K562 (cell line): Measurements from ENCODE around the gene GATC. TPM values are rescaled to one million over a fixed set of nuclear protein-coding genes. Genes with fewer than 3 reads are reported as not detected.

ENCODE experiments used
- ATAC-seq: fragments of 200-7000 bp; cut with Tn5 transposase; 3 replicates; pipeline ENCODE4 v1.9.1; 2020; ENCODE audit warnings: moderate library complexity
- BruUV-seq: library from RNA; stranded (reverse); fragments of 400-500 nt; replicated peaks from 2 replicates; lab custom pipeline; 2021; lab: Mats Ljungman, UMichigan
- CTCF ChIA-PET: fragments of 300-600 bp; formaldehyde crosslinking; extraction: SDS; loops from one replicate; lab custom pipeline; 2021; ENCODE audit warnings: low intra/inter-chr PET ratio; lab: Yijun Ruan, JAX
- POLR2A ChIA-PET: fragments of 300-600, 350-650 bp; sonication (Branson Sonifier 250); formaldehyde crosslinking; extraction: SDS; loops from one replicate; lab custom pipeline; 2021; ENCODE audit warnings: antibody characterized with exemption, inconsistent platforms; lab: Yijun Ruan, JAX
- DNase-seq, 4 experiments: peaks; one replicate each; pipeline versions ENCODE4 v3.0.0 to v3.0.0-alpha.2; 2011 to 2018; ENCODE audit warnings: low spot score in 3 of 4, mixed read lengths in 3 of 4; ENCODE audit errors: extremely low read depth in 1 of 4
- FAIRE-seq: peaks from 2 replicates; lab custom pipeline; 2011; peaks lifted over from hg19 to GRCh38; lab: Jason Lieb, UNC
- H2AFZ ChIP-seq: 2 replicates; pipeline ENCODE4 v1.6.0; 2011; ENCODE audit warnings: low read depth, low read length, control low read depth, inconsistent platforms
- H3K27ac ChIP-seq: fragments of 200-600 bp; 3 replicates; pipeline ENCODE4 v1.8.0; 2011; ENCODE audit warnings: low read depth, mild to moderate bottlenecking, control low read depth, inconsistent platforms, low read length, moderate library complexity, mixed read lengths; ENCODE audit errors: extremely low read depth
- H3K27me3 ChIP-seq, 2 experiments: fragments of 300-600 bp in 1 of 2; 2 replicates in 1 of 2; 3 replicates in 1 of 2; pipeline versions ENCODE4 v1.6.0 to v1.8.0; 2011; ENCODE audit warnings: inconsistent platforms in 2 of 2, low read length in 2 of 2, mild to moderate bottlenecking in 1 of 2, mixed read lengths in 1 of 2, moderate library complexity in 1 of 2; ENCODE audit not compliant: control insufficient read depth in 2 of 2, insufficient read depth in 2 of 2
- H3K36me3 ChIP-seq: fragments of 300-600 bp; 3 replicates; pipeline ENCODE4 v1.8.0; 2011; ENCODE audit warnings: mild to moderate bottlenecking, low read length, inconsistent platforms; ENCODE audit not compliant: control insufficient read depth, insufficient read depth
- H3K4me1 ChIP-seq, 2 experiments: fragments of 200-600 bp in 1 of 2; replicated peaks in 1 of 2; 2 replicates in 1 of 2; 3 replicates in 1 of 2; pipeline versions ENCODE4 v1.5.1 to v1.8.0; 2011; ENCODE audit warnings: inconsistent platforms in 2 of 2, low read length in 2 of 2, mild to moderate bottlenecking in 1 of 2, mixed read lengths in 1 of 2, moderate library complexity in 1 of 2; ENCODE audit not compliant: control insufficient read depth in 2 of 2, insufficient read depth in 2 of 2
- H3K4me2 ChIP-seq: 2 replicates; pipeline ENCODE4 v1.6.1; 2011; ENCODE audit warnings: low read length, control low read depth, inconsistent platforms, mixed read lengths; ENCODE audit not compliant: insufficient read depth
- H3K4me3 ChIP-seq: fragments of 200-600 bp; sonication (generic), shearing (Covaris generic); 2 replicates; pipeline ENCODE4 v1.5.1; 2016; ENCODE audit warnings: control low read depth, inconsistent platforms
- H3K79me2 ChIP-seq: fragments of 200-600 bp; 3 replicates; pipeline ENCODE4 v1.8.0; 2011; ENCODE audit warnings: low read length, inconsistent platforms; ENCODE audit not compliant: control insufficient read depth, insufficient read depth
- H3K9ac ChIP-seq, 2 experiments: 2 replicates each; pipeline versions ENCODE4 v1.6.0 to v1.6.1; 2011; ENCODE audit warnings: low read depth in 2 of 2, low read length in 2 of 2, control low read depth in 1 of 2, inconsistent platforms in 1 of 2, mild to moderate bottlenecking in 1 of 2, mixed read lengths in 1 of 2; ENCODE audit not compliant: insufficient read depth in 1 of 2
- H3K9me1 ChIP-seq: one replicate; pipeline ENCODE4 v1.6.0; 2011; ENCODE audit warnings: inconsistent platforms, mild to moderate bottlenecking, low read length, moderate library complexity; ENCODE audit not compliant: control insufficient read depth, insufficient read depth
- H3K9me3 ChIP-seq: replicated peaks from 2 replicates; pipeline ENCODE4 v1.5.1; 2011; ENCODE audit warnings: low read depth, low read length, inconsistent platforms; ENCODE audit not compliant: control insufficient read depth, insufficient read depth
- H4K20me1 ChIP-seq: replicated peaks from 2 replicates; pipeline ENCODE4 v1.6.1; 2011; ENCODE audit warnings: low read length, inconsistent platforms, mixed read lengths; ENCODE audit not compliant: control insufficient read depth, insufficient read depth
- C11orf30 ChIP-seq: fragments of 450-650 bp; IDR thresholded peaks from 2 replicates; pipeline ENCODE4 v1.6.1; 2016; ENCODE audit warnings: low read depth, mild to moderate bottlenecking
- MAFF ChIP-seq: IDR thresholded peaks from 2 replicates; pipeline ENCODE4 v1.6.1; 2012; ENCODE audit warnings: low read length, improper control_type of control experiment
- POLR2A ChIP-seq: fragments of 450-650 bp; conservative IDR thresholded peaks from 2 replicates; pipeline ENCODE4 v1.6.1; 2016
- POLR2AphosphoS2 ChIP-seq: IDR thresholded peaks from 2 replicates; pipeline ENCODE4 v1.6.1; 2012; ENCODE audit warnings: low read length, improper control_type of control experiment
- POLR2B ChIP-seq: fragments of 450-650 bp; IDR thresholded peaks from 2 replicates; pipeline ENCODE4 v1.6.1; 2018; ENCODE audit warnings: low read depth; ENCODE audit not compliant: partially characterized antibody
- POLR2G ChIP-seq: fragments of 200-400 bp; formaldehyde crosslinking; IDR thresholded peaks from 2 replicates; pipeline ENCODE4 v1.6.1; 2017; ENCODE audit warnings: low read depth, mild to moderate bottlenecking, antibody characterized with exemption, low read length, moderate library complexity
- SUPT5H ChIP-seq: fragments of 450-650 bp; IDR thresholded peaks from 2 replicates; pipeline ENCODE4 v1.6.1; 2016
- ZKSCAN8 ChIP-seq: fragments of 200-800 bp; sonication (Bioruptor generic); IDR thresholded peaks from 2 replicates; pipeline ENCODE4 v1.6.1; 2016; ENCODE audit warnings: missing genetic modification characterization, missing compliant biosample characterization
- ZNF695 ChIP-seq: fragments of 450-650 bp; formaldehyde crosslinking; IDR thresholded peaks from 2 replicates; pipeline ENCODE4 v1.4.0; 2020; ENCODE audit warnings: mild to moderate bottlenecking, moderate library complexity
- WGBS: fragments of 100-300 bp; shearing (Covaris generic); methylation state at CpG from one replicate; pipeline ENCODE4 v1.1.6; 2016; ENCODE audit warnings: low coverage, mixed read lengths; ENCODE audit not compliant: insufficient coverage; ENCODE audit errors: missing lambda C conversion rate; 5-methylcytosine and 5-hydroxymethylcytosine counted together
- in situ Hi-C: fragments of 300-500 bp; cut with MboI; formaldehyde crosslinking; loops from 4 replicates; pipeline ENCODE4 v1.15.0; 2018; ENCODE audit warnings: inconsistent platforms, mixed read lengths
- intact Hi-C: fragments of 100-400 bp; cut with micrococcal nuclease; formaldehyde crosslinking; loops from 2 replicates; pipeline ENCODE4 v1.14.2; 2022
- polyA plus RNA-seq, 8 experiments: library from polyadenylated mRNA; depleted of rRNA in 4 of 8; stranded (reverse) in 5 of 8; unstranded in 3 of 8; fragments of >200 nt; fragmentation: Nextera tagmentation in 2 of 8; fragmentation: Illumina TruSeq in 1 of 8; extraction: Ambion mirVana in 2 of 8; extraction: Trizol in 1 of 8; gene quantifications; 2 replicates each; pipeline versions ENCODE4 v1.2.1 to v1.2.3, GENCODE V29; 2011 to 2014; ENCODE audit warnings: inconsistent platforms in 1 of 8, missing spikeins in 1 of 8
- total RNA-seq, 7 experiments: library from RNA; depleted of rRNA in 6 of 7; stranded (reverse); fragments of >200 nt in 6 of 7; fragmentation: Illumina TruSeq in 2 of 7; extraction: Trizol in 2 of 7; gene quantifications; 2 replicates each; pipeline versions ENCODE4 v1.2.1 to v1.2.3, GENCODE V29; 2011 to 2021; ENCODE audit warnings: low replicate concordance in 1 of 7
- TF ChIP-seq, protein P1 (sequence below): fragments of 250-450 bp; sonication (Bioruptor Pico); IDR thresholded peaks from 2 replicates; pipeline ENCODE4 v1.4.0; 2020

GATC gene
- total and polyA plus RNA-seq, 9 of the 15 experiments (the other 6 are each of a cell fraction or from before 2014, with no cell fraction given), result 5.8 to 52.6 (median 28.2) TPM

DNA sequence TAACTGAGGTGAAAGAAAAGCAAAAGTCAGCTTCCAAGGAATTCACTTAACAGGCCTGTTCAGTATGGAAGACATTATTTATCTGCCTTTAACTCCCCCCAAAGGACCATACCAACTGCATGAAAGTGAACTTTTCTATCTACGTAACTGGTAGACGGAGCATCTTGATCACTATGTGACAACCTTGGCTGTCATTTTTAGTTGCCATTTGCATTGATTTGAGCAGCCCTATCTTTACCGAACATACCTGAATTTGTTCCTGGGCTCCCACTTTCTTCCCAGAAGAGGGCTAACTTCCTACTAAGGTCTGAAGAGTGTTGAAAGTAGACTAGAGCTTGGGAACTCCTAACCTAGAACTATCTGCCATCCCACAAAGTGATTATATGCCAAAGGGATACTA, 13.9 kb downstream of the GATC start:
- no peak for DNase-seq
- H3K79me2 ChIP-seq, result peaks cover 16% of the 10 kb centered on the region; the same call in 2 of the 3 replicates
- TSS peak; percentile 27 for BruUV-seq
- no peaks in the 10 kb centered on the region for H3K27me3 ChIP-seq
- TF ChIP-seq SUPT5H, result 0 out of 2 replicates have a peak, but pooled peaks have one; percentile 27
- peak; percentile 46; the same call in 1 of the 2 replicates for TF ChIP-seq POLR2A
- 0 out of 2 replicates have a peak, but pooled peaks have one; percentile 13 for TF ChIP-seq POLR2AphosphoS2
- TF ChIP-seq MAFF, result no peak
- TF ChIP-seq C11orf30, result no peak
- intact Hi-C loops (no loop called here), in situ Hi-C loops (no loop called here)
- ChIA-PET CTCF (no interaction called here), POLR2A (interaction anchor here (1.2 to 8.1 kb wide), 3 partner anchors 9 to 120 kb away, joined by 3 to 38 read pairs (median 23); partner anchors contain the start of genes GATC and TRIAP1)
- peaks cover 94% of the 10 kb centered on the region for H3K36me3 ChIP-seq
- no peak overlapping the region for H3K27ac ChIP-seq
- H3K4me3 ChIP-seq, result no peak overlapping the region
- H3K4me2 ChIP-seq, result no peak overlapping the region
- no peak for ATAC-seq
- no peak overlapping the region for H2AFZ ChIP-seq
- no peaks in the 10 kb centered on the region for H3K9me3 ChIP-seq
- peaks cover 17% of the 10 kb centered on the region; the same call in 1 of the 2 replicates for H4K20me1 ChIP-seq
- H3K9ac ChIP-seq, result no peak overlapping the region
- 89% methylated on average over 3 of the region's 3 CpGs for WGBS
- FAIRE-seq, result no peak
- no peaks in the 10 kb centered on the region for H3K9me1 ChIP-seq
- no peaks in the 10 kb centered on the region for H3K4me1 ChIP-seq

DNA sequence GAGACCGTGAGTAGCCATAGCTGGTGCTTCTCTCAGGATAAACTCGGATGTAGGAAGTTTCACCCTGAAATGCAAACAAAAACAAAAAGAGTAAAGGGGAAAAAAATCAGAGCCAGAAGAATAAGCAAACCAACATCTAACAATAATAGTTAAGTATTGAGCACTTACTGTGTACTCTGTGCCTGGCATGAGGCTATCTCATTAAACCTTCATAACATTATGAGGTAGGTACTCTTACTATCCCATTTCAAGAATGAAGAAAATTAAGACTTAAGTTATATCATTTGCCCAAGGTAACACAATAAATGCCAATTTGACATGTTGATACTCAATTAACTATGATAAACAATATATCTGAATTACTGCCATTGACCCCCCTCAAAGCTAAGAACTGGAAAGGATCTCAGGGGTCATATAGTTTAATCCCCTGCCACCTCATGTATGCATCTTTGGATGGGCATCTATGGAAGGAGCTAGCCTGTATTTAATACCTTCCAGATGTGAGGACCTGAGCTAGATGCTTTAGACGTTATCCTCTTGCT, 15.9 kb downstream of the GATC start:
- ChIA-PET POLR2A (interaction anchor here (0.6 to 3.5 kb wide), 6 partner anchors 9 to 111 kb away, joined by 3 to 18 read pairs (median 4); no protein-coding TSS in a partner anchor), CTCF (no interaction called here)
- DNase-seq (no peak), FAIRE-seq (no peak), ATAC-seq (no peak)
- H3K79me2 ChIP-seq, result peaks cover 36% of the 10 kb centered on the region
- TSS peak; percentile 26 for BruUV-seq
- H2AFZ ChIP-seq, result no peak overlapping the region
- no peak overlapping the region for H3K27ac ChIP-seq
- 93% methylated on average over 3 of the region's 3 CpGs for WGBS
- in situ Hi-C loops, result no loop called here
- H4K20me1 ChIP-seq, result peaks cover 20% of the 10 kb centered on the region
- no peak overlapping the region for H3K4me3 ChIP-seq
- TF ChIP-seq, protein P1, sequence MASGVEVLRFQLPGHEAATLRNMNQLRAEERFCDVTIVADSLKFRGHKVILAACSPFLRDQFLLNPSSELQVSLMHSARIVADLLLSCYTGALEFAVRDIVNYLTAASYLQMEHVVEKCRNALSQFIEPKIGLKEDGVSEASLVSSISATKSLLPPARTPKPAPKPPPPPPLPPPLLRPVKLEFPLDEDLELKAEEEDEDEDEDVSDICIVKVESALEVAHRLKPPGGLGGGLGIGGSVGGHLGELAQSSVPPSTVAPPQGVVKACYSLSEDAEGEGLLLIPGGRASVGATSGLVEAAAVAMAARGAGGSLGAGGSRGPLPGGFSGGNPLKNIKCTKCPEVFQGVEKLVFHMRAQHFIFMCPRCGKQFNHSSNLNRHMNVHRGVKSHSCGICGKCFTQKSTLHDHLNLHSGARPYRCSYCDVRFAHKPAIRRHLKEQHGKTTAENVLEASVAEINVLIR (CRISPR knock-in tag), result no peak
- TF ChIP-seq POLR2G, result 0 out of 2 replicates have a peak, but pooled peaks have one; percentile 24
- TF ChIP-seq ZNF695, result no peak
- TF ChIP-seq ZKSCAN8 (CRISPR knock-in tag), result 0 out of 2 replicates have a peak, but pooled peaks have one; percentile 35
- peak; percentile 48 for TF ChIP-seq POLR2B
- TF ChIP-seq SUPT5H, result peak; percentile 56; the same call in 1 of the 2 replicates
- peak; percentile 48; the same call in 1 of the 2 replicates for TF ChIP-seq POLR2A
- TF ChIP-seq, all 486 proteins: peak for 5
- intact Hi-C loops, result no loop called here
- Histone ChIP-seq H3K4me2 (no peak overlapping the region), H3K9ac (no peak overlapping the region), H3K9me3 (no peaks in the 10 kb centered on the region), H3K27me3 (no peaks in the 10 kb centered on the region), H3K9me1 (no peaks in the 10 kb centered on the region), H3K36me3 (peaks cover 96% of the 10 kb centered on the region), H3K4me1 (peaks cover 0 to 3% of the 10 kb centered on the region in 2 experiments; a peak in 2 of 5 replicates)
